ENCODE results near the gene KLHL42.

GRCh38 chr12:27777141-27777540 lies 2.9 kb upstream of the KLHL42 start:
- TF ChIP-seq CTCF (CRISPR knock-in tag; IDR thresholded peaks at IDR 0.05), result no peak
- no peak for TF ChIP-seq ZNF432 (CRISPR knock-in tag; IDR thresholded peaks at IDR 0.05; ENCODE audit: borderline replicate concordance)
- no peak for TF ChIP-seq ZNF878 (CRISPR knock-in tag; IDR thresholded peaks at IDR 0.05)
- no peak for TF ChIP-seq POLR2AphosphoS5 (IDR thresholded peaks at IDR 0.05; ENCODE audit: low read depth, low read length)
- no peak for TF ChIP-seq EP300 (IDR thresholded peaks at IDR 0.05; ENCODE audit: low read depth in 2 of 2, low read length in 2 of 2)
- no peak for TF ChIP-seq EP300 (CRISPR knock-in tag; IDR thresholded peaks at IDR 0.05; ENCODE audit: borderline replicate concordance)
